Tibial nerve (tissue), 4 donors: ENCODE data around the gene FAM131A.

Experiments
- EP300 ChIP-seq, 2 donors: sonication (generic); formaldehyde crosslinking; IDR thresholded peaks; one replicate each; pipeline ENCODE4 v1.6.1; 2017; ENCODE audit warnings: antibody characterized with exemption in 2 of 2, mild to moderate bottlenecking in 1 of 2
- POLR2A ChIP-seq, 2 donors: fragments of 450-650 bp; IDR thresholded peaks; one replicate each; pipeline ENCODE4 v1.6.1; 2017; ENCODE audit warnings: antibody characterized with exemption in 2 of 2, mild to moderate bottlenecking in 2 of 2, moderate library complexity in 2 of 2
- TF ChIP-seq, protein P1 (sequence below), 5 experiments: fragments of 200-600 bp in 3 of 5; fragments of 450-650 bp in 2 of 5; sonication (generic) in 3 of 5; IDR thresholded peaks; one replicate each; pipeline ENCODE4 v1.5.1; 2016 to 2019; ENCODE audit warnings: antibody characterized with exemption in 5 of 5, mild to moderate bottlenecking in 3 of 5, moderate library complexity in 2 of 5

DNA sequence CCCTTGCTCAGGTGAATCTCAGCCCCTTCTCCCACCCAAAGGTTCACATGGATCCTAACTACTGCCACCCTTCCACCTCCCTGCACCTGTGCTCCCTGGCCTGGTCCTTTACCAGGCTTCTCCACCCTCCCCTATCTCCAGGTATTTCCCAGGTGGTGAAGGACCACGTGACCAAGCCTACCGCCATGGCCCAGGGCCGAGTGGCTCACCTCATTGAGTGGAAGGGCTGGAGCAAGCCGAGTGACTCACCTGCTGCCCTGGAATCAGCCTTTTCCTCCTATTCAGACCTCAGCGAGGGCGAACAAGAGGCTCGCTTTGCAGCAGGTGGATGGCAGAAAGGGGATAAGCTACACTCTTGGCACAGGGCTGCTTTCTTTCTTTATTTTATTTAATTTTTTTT is 4.5 kb downstream of the FAM131A start:
- TF ChIP-seq, protein P1, sequence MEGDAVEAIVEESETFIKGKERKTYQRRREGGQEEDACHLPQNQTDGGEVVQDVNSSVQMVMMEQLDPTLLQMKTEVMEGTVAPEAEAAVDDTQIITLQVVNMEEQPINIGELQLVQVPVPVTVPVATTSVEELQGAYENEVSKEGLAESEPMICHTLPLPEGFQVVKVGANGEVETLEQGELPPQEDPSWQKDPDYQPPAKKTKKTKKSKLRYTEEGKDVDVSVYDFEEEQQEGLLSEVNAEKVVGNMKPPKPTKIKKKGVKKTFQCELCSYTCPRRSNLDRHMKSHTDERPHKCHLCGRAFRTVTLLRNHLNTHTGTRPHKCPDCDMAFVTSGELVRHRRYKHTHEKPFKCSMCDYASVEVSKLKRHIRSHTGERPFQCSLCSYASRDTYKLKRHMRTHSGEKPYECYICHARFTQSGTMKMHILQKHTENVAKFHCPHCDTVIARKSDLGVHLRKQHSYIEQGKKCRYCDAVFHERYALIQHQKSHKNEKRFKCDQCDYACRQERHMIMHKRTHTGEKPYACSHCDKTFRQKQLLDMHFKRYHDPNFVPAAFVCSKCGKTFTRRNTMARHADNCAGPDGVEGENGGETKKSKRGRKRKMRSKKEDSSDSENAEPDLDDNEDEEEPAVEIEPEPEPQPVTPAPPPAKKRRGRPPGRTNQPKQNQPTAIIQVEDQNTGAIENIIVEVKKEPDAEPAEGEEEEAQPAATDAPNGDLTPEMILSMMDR (IDR thresholded peaks at IDR 0.05): no peak
- TF ChIP-seq POLR2A (IDR thresholded peaks at IDR 0.05): no peak
- no peak for TF ChIP-seq EP300 (IDR thresholded peaks at IDR 0.05)
